HG02852 (cell line): ENCODE data around the gene ZNF496.
"Not testable (repeated sequence)": the region's sequence is repeated elsewhere in the genome, so short reads cannot be mapped to it uniquely, and the experiment has no call there.

Experiments
- ATAC-seq: cut with Tn5 transposase; IDR thresholded peaks from one replicate; pipeline ENCODE4 v1.9.1; 2021; ENCODE audit warnings: mild to moderate bottlenecking, moderate library complexity; ENCODE audit not compliant: unreplicated experiment

ZNF496 gene

DNA sequence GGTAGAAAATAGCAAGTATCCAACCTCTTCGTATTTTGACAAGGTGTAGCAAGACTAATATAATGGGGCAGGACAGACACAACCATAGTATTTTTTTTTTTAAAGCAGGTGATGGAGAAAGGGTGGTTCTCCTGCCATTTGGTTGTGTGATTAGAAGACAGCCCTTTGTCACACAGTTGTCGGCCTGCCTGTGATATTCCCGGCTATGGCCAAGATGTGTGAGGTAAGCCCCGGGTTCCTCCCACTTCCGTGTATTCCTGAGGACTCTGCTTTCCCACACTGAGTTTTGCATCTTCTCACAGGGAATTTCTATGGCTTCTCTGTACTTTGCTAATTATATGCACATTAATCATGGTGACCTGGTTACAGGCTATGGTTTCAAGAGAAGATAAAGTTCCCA is 35.9 kb downstream of the ZNF496 start:
- ATAC-seq: no peak

DNA sequence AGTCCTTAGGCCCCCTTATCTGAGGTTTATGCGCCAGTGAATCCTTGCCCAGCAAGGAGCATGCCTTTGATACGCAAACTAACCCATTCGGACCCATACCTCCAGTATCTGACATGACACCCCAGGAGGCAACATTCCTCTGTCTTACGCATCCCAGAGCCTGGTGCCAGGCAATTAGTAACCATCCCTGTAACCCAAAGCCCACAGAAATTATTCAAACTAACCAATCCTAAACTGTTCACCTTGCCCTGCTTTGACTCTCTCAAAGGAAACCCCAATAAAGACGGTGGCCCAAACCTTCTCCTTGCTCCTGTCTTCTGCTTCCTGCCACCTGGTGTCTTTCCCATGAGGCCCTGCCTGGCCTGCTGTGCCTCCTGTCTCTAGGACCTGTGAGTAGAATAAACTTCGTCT is 36.4 kb downstream of the ZNF496 start:
- no peak for ATAC-seq

DNA sequence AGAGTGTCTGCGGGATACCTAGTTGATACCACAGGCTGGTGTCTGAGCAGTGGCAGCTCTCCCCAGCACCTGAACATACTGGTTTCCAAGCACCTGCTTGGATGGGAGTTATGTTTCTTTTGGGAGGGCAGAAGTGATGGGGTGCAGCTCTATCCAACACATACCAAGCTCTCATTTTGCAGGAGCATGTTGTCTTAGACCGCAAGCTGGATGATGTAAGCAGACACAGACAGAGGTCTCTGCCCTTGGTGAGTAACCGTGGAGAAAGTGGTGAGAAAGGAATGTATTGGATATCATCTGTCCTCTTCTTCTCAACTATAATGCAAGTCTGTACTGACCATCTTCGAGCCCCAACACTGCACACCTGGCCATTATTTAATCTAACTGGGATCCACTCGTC is 37.4 kb downstream of the ZNF496 start:
- ATAC-seq: no peak

DNA sequence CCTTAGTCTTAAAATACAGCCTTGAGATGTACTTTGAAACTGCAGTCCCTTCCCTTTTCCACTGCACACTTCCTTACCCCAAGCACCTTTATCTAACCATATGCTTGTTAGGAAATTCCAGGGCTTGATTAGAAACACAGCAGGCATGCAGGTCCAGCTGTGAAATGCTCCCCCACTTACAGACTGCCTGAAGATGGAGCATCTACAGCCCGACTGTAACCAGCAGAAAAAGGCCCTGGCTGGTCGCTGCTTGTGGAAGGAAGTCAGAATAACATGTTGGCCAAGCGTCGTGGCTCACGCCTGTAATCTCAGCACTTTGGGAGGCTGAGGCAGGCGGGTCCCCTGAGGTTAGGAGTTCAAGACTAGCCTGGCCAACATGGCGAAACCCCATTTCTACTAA is 38.6 kb downstream of the ZNF496 start:
- no peak for ATAC-seq

DNA sequence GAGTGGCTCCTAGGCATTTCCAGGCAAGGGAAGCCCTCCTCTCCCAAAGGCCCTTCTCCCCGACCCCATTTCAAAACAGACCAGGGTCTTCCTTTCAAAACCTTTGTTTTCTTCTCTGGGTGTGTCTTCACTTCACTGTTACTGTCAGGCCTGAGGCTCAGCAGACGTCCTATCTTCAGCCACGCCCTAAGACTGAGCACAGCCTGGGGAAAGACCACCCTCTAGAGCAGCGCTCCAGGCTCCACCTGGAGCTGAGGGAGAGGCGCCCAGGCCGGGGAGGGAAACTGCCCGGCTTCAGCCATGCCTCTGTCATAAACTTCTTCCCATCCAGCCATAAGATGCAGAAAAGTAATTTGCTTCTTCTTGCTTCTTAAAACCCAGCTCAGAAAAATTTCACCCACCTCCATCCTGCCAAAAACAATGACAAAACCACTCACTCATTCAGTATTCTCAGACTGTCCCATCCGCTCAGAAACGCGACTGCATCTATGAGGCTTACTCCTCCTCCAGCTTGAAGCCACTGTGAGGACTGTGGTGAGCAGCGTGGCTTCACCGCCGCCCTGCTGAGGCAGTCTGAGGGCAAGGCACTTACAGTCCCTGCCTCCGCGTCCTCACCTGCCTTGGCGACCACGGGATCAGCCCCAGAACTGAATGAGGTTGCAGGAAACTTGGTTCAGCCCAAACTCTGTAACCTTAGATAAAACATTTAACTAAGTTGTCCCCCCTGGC is 39.7 kb downstream of the ZNF496 start:
- no peak for ATAC-seq

DNA sequence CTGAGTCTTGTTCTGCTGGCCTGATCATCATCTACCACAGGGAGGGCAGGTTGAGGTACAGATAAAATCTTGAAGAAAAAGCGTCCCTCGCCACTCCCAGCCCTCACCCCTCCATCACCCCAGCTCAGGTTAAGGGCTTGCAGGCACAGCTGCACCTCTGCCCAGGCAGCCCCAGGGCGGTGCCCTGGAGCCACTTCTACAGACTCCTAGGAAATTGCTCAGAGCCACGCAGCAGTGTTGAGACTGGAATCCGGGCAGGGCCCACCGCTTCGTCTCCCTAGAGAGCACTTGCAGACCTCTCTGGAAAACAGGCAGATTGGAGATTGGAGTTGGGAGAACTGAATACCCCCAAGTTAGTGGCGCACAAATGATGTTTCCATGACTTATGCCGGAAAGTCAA is 40.5 kb downstream of the ZNF496 start:
- ATAC-seq: no peak

DNA sequence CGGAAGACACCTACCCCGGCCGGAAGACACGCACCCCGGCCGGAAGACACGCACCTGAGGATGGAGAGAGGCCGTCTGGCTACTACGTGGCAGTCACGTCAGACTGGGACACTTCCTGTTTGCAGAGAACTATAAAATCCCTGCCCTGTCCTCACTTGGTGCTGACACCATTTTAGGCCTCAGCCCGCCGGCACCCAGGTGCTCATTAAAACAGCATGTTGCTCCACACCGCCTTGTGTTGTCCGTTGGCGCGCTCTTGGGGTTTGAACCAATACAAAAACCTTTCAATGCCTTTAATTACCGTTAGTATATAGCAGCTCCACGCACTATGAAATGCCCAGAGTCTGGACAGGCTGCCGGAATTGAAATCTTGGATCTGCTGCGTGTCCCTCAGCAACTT is 41.1 kb downstream of the ZNF496 start:
- no peak for ATAC-seq

DNA sequence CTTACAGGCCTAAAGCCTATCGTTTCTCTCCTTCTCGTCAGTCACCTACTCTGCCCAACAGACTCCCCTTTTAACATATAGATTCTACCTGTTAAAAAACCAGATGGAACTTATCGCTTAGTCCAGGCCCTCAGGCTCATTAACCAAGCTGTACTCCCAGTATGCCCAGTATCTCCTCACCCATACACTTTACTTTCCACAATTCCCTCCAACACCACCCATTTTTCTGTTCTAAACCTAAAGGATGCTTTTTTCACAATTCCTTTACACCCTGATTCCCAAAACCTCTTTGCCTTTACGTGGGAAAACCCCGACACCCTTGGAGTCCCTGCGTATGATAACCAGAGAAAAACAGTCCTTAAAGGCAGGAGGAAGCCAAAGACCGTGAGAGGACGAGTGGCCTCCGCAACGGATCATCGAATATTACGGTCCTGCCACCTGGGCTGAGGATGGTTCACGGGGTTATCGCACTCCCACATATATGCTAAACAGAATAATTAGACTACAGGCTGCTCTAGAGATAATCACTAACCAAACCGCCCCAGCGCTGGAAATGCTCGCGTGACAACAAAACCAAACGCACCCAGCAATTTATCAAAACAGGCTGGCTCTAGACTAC is 42.3 kb downstream of the ZNF496 start:
- not testable (repeated sequence) for ATAC-seq

DNA sequence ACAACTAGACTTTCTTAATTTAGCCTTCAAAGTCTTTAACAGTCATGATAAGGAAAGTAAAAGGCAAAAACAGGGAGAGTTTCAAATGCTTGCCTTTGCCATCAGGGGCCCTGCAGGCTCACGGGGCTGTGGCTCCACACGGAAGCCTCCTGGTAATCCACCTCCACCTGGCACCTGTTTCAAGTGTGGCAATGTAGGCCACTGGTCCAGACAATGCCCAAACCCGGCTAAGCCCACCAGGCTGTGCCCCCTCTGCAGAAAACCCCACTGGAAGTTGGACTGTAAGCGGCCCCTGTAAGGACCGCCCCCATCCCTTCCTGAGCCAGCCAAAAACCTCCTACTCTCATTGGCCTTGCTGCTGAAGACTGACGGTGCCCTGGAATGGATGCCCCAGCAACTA is 43.3 kb downstream of the ZNF496 start:
- no peak for ATAC-seq

DNA sequence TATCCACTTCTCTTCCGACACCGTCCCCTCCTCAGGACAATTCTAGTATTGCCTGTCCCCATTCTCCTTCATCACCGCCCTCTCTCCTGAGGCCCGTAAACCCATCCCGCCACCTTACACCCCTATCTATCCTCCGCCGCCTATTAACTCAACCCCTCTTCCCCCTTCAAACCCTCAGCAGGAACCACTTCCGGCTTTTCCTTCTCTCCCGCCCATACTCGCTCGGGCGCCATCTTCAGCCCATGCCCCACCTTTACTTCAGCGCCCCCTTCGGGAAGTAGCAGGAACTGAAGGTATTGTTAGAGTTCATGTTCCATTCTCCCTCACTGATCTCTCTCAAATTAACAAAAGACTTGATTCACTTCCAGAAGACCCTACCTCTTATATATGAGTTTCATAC is 44.2 kb downstream of the ZNF496 start:
- ATAC-seq: no peak

DNA sequence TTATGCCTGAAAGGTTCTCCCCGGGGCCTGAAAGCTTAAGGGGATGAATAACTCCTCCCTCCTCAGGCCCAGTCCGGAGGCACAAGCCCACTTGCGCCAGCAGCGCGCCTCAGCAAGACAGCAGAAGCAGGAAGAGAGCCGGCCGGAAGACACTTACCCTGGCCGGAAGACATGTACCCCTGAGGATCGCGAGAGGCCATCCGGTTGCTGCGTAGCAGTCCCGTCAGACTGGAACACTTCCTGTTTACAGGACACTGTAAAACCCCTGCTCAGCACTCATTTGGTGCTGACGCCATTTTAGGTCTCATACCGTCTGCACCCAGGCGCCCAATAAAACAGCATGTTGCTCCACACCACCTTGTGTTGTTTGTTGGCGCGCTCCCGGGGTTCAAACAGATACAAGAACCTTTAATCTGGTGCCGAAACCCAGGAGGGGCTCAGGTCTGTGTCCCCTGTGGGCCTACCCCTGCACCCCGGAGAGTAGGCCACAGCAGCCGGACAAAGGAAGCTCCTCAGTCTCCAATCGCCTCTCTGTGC is 45.5 kb downstream of the ZNF496 start:
- no peak for ATAC-seq

DNA sequence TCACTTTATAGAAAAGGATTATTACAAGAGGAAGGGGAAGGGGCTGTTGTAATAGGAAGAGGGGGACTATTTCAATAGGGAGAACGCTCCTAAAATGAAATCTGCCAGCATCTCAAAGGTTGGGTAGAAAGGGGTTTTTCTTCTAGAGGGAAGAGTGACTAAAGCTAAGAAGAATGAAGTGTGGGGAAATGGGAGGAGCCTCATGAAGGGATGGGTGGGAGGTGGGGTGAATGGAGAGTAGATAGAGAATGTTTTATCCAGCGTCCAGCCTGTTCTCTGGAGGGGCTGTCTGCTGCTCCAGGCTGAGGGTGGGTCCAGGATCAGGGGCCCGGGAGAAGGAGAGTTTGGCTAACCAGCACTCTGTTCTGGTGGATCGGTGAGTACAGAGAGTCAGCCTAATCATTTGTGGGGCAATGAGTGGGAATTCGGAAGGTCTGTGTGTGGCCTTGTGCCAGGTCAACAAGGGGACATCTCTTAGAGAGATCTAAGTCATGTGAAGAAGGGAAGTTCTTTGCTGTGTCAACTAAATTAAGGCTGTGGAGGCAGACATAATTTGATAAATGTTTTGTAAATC is 50.6 kb downstream of the ZNF496 start:
- ATAC-seq: no peak

DNA sequence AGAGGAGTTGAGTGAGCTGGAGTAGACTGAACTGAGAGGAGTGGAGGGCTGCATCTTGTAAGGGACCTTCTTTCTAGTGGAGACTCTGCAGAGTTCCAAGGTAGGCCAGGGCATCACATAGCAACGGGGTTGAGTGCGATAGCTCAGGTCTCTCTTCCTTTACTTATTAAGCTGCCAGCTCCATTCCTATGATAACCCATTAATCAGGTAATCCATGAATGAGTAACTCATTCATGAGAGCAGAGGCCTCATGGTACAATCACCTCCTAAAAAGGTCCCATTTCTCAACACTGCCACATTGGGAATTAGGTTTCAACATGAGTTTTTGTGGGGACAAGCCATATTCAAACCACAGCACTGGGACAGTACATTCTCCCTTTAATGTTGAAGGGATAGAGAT is 54.5 kb downstream of the ZNF496 start:
- ATAC-seq: no peak

DNA sequence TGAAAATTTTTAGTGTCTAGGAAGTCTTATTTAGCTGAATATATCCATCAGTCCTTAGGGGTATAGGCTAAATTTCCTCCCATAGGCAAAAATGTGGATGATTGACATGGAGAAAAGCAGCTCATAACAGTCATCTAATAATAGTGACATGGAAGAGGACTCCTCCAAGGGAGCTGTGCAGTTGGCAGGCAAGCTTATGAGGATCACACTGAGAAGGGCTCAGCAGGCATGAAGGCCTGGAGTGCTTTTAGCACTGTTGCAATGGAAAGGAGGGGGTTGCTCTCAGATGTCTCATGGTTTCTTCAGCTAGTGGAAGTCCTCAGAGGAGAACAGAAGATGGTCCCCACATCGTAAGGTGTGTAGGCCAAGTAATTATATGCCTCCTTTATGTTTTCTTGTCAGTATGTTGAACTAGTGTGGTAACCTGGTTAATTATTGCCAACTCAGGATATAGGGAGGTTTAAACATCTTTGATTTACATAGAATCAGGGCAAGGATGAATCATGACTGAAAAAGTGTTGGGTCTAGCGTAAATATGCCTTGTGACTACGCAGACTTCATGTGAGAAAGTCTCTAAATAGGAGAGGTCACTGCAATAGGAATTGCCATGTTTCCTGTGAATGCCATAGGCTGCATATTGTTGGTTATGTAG is 56.9 kb downstream of the ZNF496 start:
- no peak for ATAC-seq

DNA sequence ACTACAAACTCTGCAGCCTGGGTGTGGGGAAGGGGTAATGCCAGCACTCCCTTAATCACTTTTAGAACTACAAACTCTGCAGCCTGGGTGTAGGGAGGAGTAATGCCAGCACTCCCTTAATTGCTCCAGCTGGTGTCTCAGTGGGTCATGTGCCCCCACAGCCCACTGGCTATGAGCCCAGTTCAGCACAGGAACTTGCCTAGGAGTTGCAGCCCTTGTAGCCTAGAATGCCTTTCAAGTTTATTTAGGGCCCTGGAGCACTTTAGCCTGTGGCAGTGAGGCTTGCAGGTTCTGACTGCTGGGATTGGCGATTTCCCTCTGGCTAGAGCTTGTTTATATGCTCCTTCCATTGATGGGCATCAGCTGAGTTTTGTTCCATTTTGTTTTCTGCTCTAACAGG is 58.7 kb downstream of the ZNF496 start:
- ATAC-seq: no peak

DNA sequence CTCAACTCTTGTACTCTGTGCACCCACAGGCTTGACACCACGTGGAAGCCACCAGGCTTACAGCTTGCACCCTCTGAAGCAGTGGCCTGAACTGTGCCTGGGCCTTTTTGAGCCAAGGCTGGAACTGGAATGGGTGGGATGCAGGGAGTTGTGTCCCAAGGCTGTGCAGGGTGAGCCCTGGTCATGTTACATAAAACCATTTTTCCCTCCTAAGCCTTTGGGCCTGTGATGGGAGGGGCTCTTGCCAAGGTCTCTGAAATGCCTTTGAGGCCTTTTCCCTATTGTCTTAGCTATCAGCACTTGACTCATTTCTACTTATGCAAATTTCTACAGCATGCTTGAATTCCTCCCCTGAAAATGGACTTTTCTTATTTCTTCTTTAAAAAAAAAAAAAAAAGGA is 61.7 kb downstream of the ZNF496 start:
- no peak for ATAC-seq

DNA sequence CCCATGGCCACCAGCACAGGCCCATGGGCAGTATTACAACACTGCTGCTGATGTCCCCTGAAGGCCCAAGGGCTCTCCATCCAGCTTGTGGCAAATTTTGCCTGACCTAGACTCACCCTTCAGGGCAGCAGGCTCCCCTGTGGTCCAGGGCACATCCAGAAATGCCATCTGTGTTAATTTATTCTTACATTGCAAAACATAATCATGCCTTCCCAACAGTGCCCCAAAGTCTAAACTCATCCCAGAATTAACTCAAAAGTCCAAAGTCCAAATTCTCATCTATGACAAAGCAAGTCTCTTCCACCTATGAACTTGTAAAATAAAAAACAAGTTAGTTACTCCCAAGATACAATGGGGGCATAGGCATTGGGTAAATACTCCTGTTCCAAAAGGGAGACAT is 62.5 kb downstream of the ZNF496 start:
- no peak for ATAC-seq

DNA sequence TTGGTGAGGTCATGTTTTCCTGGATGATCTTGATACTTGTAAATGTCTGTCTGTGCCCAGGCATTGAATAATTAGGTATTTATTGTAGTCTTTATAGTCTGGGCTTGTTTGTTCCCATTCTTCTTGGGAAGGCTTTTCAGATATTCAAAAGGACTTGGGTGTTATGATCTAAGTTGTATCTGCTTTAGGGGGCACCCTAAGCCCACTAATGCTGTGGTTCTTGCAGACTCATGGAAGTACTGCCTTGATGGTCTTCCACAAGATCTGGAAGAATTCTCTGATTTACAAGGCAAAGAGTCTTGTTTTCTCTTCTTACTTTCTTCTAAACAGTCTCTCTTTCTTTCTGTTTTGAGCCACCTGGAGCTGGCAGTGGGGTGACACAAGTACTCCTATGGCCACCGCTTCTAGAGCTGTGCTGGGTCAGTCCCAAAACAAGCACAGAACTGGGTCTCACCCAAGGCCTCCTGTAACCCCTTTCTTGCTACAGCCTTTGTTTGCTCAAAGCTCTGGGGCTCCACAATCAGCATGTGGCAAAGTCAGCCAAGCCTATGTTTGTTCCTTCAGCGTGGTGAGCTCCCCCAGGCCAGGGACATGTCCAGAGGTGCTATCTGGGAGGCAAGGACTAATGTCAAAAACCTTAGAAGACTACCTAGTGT is 63.1 kb downstream of the ZNF496 start:
- ATAC-seq: no peak

DNA sequence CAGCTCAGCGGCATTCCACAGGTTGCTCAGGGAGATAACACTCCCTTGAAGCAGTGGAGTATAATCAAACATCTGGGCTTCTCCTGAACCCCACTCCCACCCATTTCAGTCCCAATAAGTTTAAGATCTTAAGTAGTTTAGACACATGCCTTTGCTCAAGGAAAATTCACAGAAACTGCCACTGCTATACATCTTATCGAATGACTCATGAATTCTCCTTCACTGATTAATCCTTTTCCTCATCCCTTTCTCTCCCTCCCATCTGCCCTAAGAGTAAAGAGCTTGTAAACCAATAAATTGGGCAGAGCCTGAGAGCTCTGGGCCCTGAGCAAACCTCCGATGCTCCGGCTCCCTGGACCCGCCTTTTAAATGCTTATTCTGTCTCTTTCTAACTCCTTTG is 65.6 kb downstream of the ZNF496 start:
- no peak for ATAC-seq

DNA sequence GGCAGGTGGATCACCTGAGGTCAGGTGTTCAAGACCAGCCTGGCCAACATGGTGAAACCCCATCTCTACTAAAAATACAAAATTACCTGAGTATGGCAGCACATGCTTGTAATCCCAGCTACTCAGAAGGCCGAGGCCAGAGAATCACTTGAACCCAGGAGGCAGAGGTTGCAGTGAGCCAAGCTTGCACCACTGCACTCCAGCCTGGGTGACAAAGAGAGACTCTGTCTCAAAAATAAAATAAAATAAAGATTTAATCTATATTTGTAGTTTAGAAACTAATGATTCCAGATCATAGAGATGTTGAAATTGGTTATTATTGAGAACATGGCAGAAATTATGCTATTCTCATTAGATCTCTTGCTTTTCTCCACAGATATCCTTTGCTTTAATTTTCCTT is 75.9 kb downstream of the ZNF496 start, which contains the start of gene VN1R5:
Gene VN1R5 (plus strand): TSS at position 301 of the 400 bp plus-strand sequence.
- not testable (repeated sequence) for ATAC-seq

DNA sequence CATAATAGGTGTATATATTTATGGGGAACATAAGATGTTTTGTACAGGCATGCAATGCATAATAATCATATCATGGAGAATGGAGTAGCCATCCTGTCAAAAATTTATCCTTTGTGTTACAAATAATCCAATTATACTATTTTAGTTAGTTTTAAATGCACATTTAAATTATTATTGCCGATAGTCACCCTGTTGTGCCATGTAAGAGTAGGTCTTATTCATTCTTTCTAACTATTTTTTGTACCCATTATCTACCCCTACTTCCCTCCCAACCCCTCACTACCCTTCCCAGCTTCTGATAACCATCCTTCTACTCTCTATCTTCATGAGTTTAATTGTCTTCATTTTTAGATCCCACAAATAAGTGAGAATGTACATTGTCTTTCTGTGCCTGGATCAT is 84.1 kb downstream of the ZNF496 start:
- no peak for ATAC-seq
